Measurements from ENCODE around the gene WWP2.
"Not testable (repeated sequence)": the region's sequence is repeated elsewhere in the genome, so short reads cannot be mapped to it uniquely, and the experiment has no call there.

WWP2 gene

DNA sequence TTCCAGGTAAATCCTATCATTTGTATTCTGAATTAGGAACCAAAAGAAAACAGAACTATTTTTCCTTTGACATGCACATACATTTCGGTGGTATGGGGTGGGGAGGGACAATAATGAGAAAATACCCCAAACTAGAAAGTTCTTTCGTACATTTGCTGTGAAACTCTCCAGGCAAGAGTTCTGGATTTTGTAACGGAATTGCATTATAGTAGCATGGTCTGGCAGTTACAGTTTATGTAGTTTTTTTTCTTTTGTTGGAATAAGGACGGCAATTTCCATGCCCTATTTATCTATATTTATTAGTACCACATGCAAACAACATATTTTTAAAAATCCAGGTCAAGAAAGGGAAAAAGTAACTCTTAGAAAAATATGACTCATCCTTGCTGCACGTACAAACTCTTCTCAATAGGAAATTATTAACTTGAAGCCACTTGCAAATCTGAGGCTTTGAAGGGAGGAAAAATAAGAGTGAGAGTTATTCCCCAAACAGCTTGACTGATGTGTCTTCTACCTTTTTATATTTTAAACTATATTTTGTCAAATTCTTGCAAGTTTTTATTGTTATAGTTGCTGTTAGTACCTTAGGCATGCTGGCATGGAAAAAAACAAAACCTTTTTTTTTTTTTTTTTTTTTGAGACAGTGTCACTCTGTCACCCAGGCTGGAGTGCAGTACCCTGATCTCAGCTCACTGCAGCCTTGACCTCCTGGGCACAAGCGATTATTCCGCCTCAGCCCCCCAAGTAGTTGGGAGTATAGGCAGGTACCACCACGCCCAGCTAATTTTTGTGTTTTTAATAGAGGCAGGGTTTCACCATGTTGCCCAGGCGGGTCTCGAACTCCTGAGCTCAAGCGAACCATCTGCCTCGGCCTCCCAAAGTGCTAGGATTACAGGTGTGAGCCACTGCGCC, 69.3 kb downstream of the WWP2 start:
- DNase-seq: no peak

DNA sequence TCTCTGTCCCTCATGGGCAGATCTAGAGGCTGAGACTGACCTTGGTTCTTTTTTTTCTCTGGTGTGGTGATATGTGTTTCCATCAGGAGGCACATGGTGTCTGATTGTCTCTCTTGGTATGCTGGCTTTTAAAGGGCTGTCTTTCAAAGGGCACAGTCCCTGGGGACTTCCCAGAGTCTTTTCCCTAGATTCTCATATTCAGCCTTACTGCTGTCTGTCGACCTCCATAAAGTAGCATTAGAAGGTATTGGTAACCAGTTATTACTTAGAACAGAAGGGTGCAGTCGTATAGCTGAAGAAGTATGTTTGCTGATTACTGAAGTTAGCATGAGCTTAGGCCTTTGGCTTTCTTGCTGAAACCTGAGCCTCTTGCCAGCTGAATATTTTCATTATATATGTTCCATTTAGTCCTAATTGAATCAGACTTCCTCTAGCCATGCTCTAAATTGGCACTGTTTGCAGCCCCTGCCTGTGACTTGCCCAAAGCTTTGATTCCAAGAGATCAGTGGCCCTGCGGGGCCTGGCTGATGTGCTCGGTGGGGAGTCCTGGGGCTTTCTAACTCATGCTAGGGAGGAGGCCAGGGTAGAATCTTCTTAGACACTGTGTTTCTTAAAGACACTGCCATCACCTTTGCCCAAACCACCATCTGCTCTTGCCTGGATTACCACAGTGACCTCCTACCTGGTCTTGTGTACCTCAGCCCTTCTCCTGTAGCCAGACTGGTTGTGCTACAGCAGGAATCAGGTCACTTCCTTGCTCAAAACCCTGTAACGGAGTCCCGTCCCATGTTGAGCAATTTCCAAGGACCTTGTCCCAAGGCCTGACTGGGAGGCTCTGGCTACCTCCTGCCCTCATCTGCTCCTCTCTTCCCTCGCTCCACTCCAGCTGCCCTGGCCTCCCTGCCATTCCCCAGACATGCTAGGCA, 71.5 kb downstream of the WWP2 start:
- no peak for DNase-seq

DNA sequence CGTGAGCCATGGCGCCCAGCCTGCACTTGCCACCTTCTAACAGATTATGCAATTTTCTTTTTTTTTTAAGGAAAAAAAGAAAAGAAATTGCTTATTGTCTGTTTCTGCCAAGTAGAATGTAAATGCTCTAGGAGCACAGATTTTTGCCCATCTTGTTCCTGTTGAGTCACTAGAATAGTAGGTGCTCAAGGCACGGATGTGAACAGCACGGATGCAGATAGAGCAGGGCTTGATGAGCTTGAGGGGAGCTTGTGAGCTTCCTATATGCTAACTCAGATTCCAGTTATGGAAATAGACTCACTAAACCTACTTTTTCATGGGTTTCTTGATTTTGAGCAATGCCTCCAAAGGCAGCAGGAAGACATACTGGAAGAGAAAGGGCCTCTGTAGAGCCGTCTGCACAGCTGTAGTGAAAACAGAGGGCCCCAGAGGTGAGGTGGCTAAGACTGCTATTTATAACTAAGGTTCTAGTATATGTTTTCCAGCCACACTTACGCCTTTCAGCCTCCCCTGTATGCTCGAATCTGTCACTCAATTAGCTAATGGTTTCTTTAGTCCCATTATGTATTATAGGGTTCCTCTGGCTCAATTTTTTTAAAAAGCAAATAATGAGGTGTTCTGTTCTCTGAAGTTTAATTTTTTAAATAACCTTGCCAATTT, 72.8 kb downstream of the WWP2 start:
- DNase-seq: no peak

DNA sequence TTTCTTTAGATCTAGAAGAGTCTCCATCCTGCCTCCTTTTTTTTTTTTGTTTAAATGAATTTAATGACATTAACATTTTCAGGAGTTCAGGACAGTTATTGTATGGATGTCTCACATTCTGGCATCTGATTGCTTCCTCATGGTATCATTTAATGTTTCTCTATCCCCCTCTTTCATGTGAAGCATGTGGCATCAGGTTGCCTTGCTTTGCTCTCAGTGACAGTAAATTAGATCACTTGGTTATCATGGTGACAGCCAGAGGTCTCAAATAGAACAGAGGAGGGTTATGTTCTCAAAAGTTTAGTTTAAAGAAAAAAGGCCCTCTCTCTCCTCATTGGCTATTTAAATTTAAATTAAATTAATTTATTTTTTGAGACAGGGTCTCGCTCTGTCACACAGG, 74.1 kb downstream of the WWP2 start:
- no peak for DNase-seq

DNA sequence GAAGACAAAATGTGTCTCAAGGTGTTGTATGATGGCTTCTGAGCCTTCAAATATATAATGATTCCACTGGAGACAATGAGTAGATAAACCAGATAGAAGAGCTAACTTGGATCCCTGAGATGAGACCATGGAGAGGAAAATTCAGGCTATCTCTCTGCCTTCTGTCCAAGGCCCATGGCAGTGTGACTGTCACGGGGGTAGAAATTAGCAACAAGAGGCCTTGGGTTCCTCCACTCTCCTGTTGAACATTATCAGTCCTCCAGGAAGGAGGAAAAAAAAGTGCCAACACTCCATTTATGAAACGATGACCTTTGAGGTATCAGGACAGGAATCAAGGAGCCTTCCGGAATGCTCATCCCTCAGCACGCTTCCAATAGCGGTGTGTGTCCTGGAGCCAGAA, 75.2 kb downstream of the WWP2 start:
- no peak for DNase-seq

DNA sequence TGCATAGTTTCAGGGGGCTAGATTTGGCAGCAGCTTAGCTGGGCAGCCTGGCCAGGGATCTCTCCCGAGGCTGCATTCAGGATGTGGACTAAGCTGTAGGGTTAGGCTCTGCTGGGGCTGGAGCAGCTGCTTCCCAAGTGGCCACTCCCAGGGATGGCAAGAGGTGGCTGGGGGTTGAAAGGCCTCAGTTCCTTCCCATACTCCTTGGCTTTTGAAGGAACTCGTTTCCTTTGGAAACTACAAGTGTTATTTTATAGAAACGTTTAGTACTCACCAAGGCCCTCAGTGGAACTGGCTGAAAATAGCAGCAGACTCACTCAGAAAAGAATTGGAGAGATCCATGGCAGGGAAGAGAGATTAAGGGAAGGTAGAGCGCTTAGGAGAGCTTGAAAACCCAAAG, 76.4 kb downstream of the WWP2 start:
- DNase-seq: no peak

DNA sequence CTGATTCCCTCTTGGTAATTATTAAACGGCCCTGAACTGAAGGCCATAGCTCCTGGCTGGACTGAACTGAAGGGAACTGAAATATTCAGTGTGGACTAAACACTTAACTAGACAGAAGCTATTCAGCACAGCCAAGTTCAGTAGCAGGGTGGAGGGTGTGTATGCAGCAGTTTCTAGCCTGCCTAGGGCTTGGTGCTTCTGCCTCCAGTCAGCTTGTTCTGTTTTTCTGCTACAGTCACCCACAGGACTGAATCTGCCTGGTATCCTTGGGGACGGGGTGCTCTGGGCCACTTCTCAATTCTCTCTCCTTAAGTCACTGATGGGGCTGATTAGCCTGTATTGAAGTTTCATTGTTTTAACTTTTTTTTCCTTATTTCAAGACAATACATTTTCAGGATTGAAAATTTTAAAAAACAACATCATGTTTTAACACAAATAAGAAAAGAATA, 77.1 kb downstream of the WWP2 start:
- DNase-seq: no peak

DNA sequence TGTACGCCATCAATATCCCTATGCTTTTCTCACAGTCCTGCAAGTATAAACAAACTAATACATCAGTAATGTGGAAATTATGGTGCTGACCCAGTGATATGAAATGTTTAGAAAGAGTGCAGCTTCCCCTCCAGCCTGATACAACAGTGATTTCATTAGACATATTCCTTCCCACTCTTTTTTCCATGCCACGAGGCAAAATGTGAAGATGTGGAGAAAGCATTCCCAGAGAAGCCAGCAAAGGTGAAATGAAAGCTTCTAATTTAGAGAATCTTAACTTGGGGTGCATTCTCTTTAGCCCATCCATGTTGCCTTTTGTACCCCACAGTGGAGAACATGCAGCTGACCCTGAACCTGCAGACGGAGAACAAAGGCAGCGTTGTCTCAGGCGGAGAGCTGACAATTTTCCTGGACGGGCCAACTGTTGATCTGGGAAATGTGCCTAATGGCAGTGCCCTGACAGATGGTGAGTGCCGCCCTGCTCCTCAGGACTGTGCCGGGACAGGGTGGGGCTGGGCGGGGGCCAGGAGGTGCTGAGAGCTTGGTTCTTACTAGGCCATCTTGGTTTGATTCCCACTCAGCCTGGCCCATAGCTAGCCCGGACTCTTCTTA, 77.8 kb downstream of the WWP2 start:
- no peak for DNase-seq

DNA sequence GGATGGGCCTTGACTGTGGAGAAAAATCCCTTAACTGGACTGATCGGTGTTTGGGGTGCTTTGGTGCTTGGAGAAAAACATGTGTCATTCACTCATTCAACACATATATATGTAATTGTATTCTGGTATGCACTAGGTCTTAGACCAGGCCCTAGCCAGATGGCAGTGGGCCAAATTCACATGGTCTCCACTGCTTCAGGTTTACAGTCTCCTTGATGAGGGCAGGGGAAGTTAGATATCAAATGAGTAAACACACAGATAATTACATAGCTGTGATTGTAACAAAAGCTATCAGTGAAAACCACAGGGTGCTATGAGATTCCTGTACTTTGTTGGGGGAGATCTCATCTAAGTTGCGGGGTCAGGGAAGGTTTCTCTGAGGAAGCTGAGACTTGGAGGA, 78.8 kb downstream of the WWP2 start:
- no peak for DNase-seq

DNA sequence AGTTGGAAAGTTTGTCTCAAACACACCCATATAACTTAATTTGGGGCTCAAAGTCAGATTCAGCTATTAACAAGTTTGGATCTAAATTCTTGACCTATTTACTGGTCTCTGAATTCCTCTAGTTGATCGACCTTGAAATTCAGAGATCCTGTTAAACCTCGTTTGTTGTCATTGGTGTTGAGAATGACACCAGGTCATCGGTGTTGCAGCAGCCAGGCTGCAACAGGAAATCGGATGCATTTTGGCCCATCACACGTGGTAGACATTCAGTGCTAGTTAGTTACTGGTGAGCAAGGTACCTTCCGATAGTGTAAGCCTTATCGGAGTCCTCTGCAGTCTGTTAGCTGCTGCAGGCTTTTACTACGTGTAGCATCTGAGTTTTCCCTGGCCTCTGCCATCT, 82.3 kb downstream of the WWP2 start:
- DNase-seq: no peak

DNA sequence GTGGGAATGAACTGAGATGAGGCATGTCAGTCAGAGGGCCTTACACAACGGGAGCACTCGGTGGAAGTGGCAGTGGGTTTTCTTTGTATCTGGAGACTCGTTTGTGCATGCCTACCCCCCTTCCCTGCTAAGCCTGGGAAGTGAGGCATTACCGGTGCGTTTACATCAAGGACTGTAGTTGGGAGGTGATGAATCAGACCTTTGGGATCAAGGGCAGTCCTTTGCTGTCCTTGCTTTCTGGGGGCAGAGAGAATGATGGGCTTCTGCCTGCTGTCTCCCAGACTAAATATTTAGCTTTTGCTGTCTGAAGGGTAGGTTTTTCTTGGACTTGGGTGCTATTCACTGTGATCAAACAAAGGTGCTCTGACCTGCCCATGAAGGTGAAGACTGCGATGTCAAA, 83.0 kb downstream of the WWP2 start:
- no peak for DNase-seq

DNA sequence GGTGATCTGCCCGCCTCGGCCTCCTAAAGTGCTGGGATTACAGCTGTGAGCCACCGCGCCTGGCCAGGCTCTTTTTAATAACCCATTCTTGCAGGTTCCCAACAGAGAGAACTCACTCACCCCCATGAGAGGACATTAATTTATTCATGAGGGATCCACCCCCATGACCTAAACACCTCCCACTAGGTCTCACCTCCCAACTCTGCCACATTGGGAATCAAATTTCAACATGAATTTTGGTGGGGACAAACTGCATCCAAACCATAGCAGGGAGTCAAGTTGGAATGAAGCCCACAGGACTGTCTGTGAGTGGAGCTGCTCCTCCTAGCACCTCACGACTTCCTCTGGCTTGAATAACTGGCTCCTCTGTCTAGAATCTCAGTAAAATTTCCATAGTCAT, 85.5 kb downstream of the WWP2 start:
- DNase-seq: no peak

DNA sequence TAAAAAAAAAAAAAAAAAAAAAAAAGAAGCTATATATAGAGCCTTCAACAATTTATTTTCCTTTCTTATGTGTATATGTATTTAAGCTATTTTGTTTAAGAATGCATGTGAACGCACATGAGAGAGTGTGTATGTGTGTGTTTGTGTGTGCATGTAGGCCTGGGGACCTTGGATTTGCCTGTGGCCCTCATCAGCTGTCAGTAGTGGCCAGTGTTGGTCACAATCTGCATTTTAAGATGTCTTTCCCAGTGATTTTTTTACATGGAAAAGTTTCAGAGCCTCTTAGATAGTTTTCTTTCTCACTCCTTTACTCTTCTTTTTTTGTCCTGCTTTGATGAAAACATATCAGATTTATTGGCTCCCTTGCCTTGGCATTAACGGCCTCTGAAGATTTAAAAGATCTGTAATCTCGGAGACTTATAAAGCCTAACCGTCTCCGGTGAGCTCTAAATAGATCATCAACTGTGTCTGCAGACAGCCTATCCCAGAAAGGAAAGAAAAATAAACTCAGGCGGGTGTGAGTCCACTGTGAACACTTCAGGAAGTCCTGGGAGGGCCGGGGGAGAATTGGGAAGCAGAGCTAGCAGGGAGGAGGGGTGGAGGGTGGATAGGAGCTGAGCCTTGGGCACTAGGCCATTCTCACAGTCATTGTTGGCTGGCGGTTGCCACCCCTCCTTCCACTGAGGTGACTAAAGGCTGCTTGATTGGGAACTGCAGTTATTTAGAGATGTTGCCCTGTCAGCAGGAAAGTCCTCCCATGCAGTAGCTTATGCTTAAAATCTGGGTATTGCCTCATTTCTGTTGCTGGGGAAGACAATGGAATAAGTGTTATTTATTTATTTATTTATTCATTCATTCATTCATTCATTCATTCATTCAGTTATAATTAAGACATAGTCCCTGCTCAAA, 86.8 kb downstream of the WWP2 start:
- no peak for DNase-seq

DNA sequence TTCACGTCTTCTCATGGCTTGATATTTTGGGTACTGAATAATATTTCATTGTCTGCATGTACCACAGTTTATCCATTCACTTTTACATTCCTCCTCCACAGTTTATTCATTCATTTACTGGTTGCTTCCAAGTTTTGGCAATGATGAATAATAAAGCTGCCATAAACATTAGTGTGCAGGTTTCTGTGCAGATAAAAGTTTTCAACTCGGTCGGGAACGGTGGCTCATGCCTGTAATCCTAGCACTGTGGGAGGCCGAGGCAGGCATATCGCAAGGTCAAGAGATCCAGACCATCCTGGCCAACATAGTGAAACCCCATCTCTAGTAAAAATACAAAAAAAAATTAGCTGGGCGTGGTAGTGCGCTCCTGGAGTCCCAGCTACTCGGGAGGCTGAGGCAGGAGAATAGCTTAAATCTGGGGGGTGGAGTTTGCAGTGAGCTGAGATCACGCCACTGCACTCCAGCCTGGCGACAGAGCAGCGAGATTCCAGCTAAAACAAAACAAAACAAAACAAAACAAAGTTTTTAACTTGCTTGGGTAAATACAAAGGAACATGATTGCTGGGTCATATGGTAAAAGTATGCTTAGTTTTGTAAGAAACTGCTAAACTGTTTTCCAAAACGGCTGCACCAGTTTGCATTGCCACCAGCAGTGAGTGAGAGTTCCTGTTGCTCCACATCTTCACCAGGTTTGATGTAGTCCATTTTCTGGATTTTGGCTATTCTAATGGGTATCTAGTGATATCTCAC, 89.5 kb downstream of the WWP2 start:
- no peak for DNase-seq

DNA sequence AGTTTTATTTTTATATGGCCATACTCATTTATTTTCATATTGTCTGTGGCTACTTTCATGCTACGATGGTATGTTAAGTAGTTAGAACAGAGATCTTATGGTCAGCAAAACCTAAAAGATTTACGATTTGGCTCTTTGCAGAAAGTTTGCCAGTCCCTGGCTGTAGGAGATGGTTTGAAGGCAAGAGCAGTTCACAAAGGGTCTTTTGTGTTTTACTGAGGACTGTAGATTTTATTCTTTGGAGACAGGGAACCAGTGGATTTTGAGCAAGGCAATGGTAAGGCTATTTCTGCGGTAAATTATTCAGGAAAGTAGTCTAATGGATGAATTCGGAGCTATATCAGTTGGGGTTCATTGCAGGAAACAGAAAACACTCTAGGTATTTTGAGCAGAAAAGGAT, 90.7 kb downstream of the WWP2 start:
- DNase-seq: no peak

DNA sequence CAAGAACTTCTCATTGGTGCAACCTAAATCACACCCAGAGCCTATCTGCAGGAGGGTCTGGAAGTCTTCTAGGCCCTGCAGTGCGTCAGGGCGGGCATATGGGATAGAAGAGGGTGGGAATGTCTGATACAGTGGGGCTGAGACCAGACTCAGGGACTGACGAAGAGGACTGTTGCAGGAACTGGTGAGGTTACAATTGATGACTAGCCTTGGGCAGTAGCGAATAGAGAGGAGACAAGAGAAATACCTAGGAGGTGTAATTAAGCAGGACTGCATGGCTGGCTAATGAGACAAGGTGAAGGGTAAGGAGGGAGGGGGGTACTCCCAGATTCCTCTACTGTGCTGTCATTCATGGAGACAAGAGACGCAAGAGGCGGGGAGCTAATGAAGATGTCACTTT, 91.3 kb downstream of the WWP2 start:
- DNase-seq: no peak

DNA sequence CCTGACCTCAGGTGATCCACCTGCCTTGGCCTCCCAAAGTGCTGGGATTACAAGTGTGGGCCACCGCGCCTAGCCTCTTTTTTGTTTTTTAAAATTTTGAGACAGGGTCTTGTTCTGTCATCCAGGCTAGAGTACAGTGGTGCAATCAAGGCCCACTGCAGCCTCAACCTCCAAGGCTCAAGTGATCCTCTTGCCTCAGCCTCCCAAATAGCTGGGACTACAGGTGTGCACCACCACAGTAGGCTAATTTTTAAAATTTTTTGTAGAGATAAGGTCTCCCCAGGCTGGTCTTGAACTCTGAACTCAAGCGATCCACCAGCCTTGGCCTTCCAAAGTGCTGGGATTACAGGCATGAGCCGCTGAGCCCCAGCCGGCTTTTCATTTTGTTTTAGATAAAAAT, 92.6 kb downstream of the WWP2 start:
- not testable (repeated sequence) for DNase-seq

DNA sequence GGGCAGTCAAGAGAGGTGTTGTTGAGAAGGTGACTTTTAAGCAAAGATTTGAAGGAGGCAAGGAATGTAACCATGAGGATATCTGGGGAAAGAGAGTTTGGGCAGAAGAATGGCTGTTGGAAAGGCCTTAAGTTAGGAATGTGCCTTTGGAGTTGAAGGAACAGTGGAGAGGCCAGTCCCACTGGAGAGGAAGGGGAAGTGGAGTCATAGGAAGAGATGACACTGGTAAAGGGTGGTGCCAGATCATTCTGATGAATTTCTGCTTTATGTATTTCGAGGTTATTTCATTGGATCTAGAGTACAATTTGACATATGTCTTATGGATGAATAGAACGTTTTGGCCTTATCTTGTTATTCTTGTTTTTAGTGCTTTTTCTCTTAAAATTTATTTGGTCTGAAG, 93.5 kb downstream of the WWP2 start:
- DNase-seq: no peak

DNA sequence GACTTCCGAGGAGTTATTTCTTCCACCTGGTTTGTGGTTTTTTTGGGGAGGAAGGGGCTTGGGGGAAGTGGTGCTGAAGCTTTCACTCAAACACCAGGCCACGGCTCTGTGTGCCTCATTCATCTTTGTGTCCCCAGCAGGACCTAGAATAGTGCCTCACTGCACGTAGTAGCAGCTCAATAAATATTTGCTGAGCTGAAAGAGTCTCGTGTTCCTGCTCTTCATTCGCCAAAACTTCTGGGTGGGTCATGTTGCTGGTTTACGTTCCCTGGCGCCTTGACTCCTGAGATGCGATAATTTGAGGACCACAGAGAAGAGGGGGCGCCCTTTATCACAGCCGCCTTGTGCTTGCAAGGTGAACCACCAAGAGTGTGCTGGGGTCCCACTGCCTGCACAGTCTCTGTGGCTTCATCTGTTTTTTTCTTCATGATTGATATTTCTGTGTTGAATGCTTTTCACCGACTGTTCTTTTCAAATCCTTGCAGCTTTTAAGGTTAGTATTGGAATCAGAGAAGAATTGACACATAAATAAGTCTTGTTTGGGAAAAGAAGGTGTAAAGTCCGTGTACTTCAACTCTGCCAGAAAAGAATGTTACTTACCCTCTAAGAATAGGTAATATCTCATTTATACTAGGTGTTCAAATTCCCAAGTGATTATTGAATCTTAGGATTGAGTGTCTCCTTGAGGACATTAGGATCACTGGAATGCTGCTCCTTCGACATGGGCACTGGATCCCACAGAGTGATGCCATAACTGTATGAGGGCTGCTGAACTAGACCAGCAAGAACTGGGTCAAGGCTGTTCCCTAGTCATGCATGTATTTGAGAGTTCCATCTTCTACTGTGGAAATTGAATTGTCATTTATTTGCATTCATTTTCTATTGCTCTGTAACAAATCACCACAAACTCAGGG, 96.3 kb downstream of the WWP2 start:
- DNase-seq: no peak
